SK-N-SH treated with all-trans-retinoic acid at 6 μM for 48 hours (cell line): ENCODE results near the gene CDH7.

Experiments
- ATAC-seq: fragments of 200-7000 bp; cut with Tn5 transposase; 3 replicates; pipeline ENCODE4 v1.9.1; 2020; ENCODE audit warnings: mild to moderate bottlenecking, moderate library complexity
- BACH2 ChIP-seq: fragments of 250-450 bp; sonication (Bioruptor Pico); IDR thresholded peaks from 2 replicates; pipeline ENCODE4 v1.9.0; 2021; ENCODE audit warnings: mild to moderate bottlenecking, borderline replicate concordance
- CSDC2 ChIP-seq: fragments of 250-450 bp; sonication (Bioruptor Pico); IDR thresholded peaks from 2 replicates; pipeline ENCODE4 v1.5.0; 2020; ENCODE audit warnings: mild to moderate bottlenecking, moderate library complexity
- GLIS3 ChIP-seq: fragments of 250-450 bp; sonication (Bioruptor Pico); IDR thresholded peaks from 2 replicates; pipeline ENCODE4 v1.5.0; 2020; ENCODE audit warnings: mild to moderate bottlenecking, moderate library complexity
- ISL1 ChIP-seq: fragments of 250-450 bp; sonication (Bioruptor Pico); IDR thresholded peaks from 2 replicates; pipeline ENCODE4 v2.1.2; 2022; ENCODE audit warnings: mild to moderate bottlenecking, moderate library complexity
- OSR1 ChIP-seq: fragments of 250-450 bp; sonication (Bioruptor Pico); IDR thresholded peaks from 2 replicates; pipeline ENCODE4 v1.8.0; 2022; ENCODE audit warnings: moderate library complexity, mild to moderate bottlenecking, inconsistent platforms
- PPARA ChIP-seq: fragments of 250-450 bp; sonication (Bioruptor Pico); IDR thresholded peaks from 2 replicates; pipeline ENCODE4 v1.5.0; 2020; ENCODE audit warnings: mild to moderate bottlenecking, borderline replicate concordance
- RARB ChIP-seq: fragments of 250-450 bp; sonication (Bioruptor Pico); IDR thresholded peaks from 2 replicates; pipeline ENCODE4 v1.8.0; 2021; ENCODE audit warnings: mild to moderate bottlenecking, moderate library complexity
- SNAI2 ChIP-seq: fragments of 250-450 bp; sonication (Bioruptor Pico); IDR thresholded peaks from 2 replicates; pipeline ENCODE4 v1.5.0; 2020; ENCODE audit warnings: mild to moderate bottlenecking, moderate library complexity
- TCF4 ChIP-seq: fragments of 250-450 bp; sonication (Bioruptor Pico); IDR thresholded peaks from 2 replicates; pipeline ENCODE4 v1.8.0; 2021; ENCODE audit warnings: mild to moderate bottlenecking, moderate library complexity, borderline replicate concordance
- TOX ChIP-seq: fragments of 250-450 bp; sonication (Bioruptor Pico); IDR thresholded peaks from 2 replicates; pipeline ENCODE4 v1.8.0; 2021; ENCODE audit warnings: mild to moderate bottlenecking, moderate library complexity, borderline replicate concordance
- ZFP3 ChIP-seq: fragments of 250-450 bp; sonication (Bioruptor Pico); IDR thresholded peaks from 2 replicates; pipeline ENCODE4 v1.5.0; 2020; ENCODE audit warnings: mild to moderate bottlenecking, moderate library complexity
- ZFP30 ChIP-seq: fragments of 450-650 bp; formaldehyde crosslinking; IDR thresholded peaks from 2 replicates; pipeline ENCODE4 v1.5.0; 2022; ENCODE audit warnings: mild to moderate bottlenecking, moderate library complexity
- ZNF565 ChIP-seq: fragments of 450-650 bp; formaldehyde crosslinking; conservative IDR thresholded peaks from 2 replicates; pipeline ENCODE4 v1.5.0; 2020; ENCODE audit warnings: low read depth, mild to moderate bottlenecking, moderate library complexity
- ZNF8 ChIP-seq: fragments of 450-650 bp; formaldehyde crosslinking; IDR thresholded peaks from 2 replicates; pipeline ENCODE4 v1.5.0; 2020; ENCODE audit warnings: mild to moderate bottlenecking, moderate library complexity
- TF ChIP-seq, protein P1 (sequence below): fragments of 250-450 bp; sonication (Bioruptor Pico); IDR thresholded peaks from 2 replicates; pipeline ENCODE4 v1.5.1; 2021; ENCODE audit warnings: mild to moderate bottlenecking, moderate library complexity
- TF ChIP-seq, protein P2 (sequence below): fragments of 250-450 bp; sonication (Bioruptor Pico); IDR thresholded peaks from 2 replicates; pipeline ENCODE4 v1.8.0; 2021; ENCODE audit warnings: low read depth, mild to moderate bottlenecking, moderate library complexity, borderline replicate concordance
- TF ChIP-seq, protein P3 (sequence below): fragments of 250-450 bp; sonication (Bioruptor Pico); IDR thresholded peaks from 2 replicates; pipeline ENCODE4 v1.5.0; 2020; ENCODE audit warnings: mild to moderate bottlenecking, moderate library complexity
- TF ChIP-seq, protein P4 (sequence below): fragments of 250-450 bp; sonication (Bioruptor Pico); IDR thresholded peaks from 2 replicates; pipeline ENCODE4 v1.5.1; 2020; ENCODE audit warnings: low read depth, mild to moderate bottlenecking, moderate library complexity

CDH7 gene

DNA sequence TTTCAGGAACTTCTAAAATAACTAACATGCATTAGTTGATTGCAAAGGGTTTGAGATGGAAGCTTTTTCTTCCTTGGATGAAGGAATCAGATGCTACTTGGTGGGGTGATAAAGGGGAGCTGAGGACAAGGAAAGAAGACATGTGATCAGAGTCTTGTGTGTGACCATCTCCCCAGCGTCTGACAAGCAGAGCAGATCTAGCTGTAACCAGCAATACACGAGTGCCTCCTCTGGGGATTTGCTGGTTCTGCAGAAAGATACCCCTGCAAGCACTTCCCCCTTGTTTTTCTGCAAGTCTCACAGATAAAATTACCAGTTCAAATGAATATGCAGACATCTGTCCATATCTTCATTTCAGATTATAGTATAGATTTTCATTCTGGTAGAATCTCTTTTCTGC lies 2.7 kb downstream of the CDH7 start:
- ATAC-seq: no peak
- TF ChIP-seq ZNF8 (no peak), TOX (CRISPR knock-in tag) (no peak), GLIS3 (no peak), CSDC2 (CRISPR knock-in tag) (no peak), ISL1 (CRISPR knock-in tag) (no peak), ZFP3 (CRISPR knock-in tag) (no peak), SNAI2 (CRISPR knock-in tag) (no peak), ZNF565 (CRISPR knock-in tag) (no peak), BACH2 (CRISPR knock-in tag) (no peak), OSR1 (CRISPR knock-in tag) (no peak), RARB (CRISPR knock-in tag) (no peak), ZFP30 (CRISPR knock-in tag) (no peak), TCF4 (CRISPR knock-in tag) (no peak)
- TF ChIP-seq, protein P1, sequence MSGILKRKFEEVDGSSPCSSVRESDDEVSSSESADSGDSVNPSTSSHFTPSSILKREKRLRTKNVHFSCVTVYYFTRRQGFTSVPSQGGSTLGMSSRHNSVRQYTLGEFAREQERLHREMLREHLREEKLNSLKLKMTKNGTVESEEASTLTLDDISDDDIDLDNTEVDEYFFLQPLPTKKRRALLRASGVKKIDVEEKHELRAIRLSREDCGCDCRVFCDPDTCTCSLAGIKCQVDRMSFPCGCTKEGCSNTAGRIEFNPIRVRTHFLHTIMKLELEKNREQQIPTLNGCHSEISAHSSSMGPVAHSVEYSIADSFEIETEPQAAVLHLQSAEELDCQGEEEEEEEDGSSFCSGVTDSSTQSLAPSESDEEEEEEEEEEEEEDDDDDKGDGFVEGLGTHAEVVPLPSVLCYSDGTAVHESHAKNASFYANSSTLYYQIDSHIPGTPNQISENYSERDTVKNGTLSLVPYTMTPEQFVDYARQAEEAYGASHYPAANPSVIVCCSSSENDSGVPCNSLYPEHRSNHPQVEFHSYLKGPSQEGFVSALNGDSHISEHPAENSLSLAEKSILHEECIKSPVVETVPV (CRISPR knock-in tag): no peak
- TF ChIP-seq, protein P2, sequence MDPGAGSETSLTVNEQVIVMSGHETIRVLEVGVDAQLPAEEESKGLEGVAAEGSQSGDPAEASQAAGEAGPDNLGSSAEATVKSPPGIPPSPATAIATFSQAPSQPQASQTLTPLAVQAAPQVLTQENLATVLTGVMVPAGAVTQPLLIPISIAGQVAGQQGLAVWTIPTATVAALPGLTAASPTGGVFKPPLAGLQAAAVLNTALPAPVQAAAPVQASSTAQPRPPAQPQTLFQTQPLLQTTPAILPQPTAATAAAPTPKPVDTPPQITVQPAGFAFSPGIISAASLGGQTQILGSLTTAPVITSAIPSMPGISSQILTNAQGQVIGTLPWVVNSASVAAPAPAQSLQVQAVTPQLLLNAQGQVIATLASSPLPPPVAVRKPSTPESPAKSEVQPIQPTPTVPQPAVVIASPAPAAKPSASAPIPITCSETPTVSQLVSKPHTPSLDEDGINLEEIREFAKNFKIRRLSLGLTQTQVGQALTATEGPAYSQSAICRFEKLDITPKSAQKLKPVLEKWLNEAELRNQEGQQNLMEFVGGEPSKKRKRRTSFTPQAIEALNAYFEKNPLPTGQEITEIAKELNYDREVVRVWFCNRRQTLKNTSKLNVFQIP: no peak
- TF ChIP-seq, protein P3, sequence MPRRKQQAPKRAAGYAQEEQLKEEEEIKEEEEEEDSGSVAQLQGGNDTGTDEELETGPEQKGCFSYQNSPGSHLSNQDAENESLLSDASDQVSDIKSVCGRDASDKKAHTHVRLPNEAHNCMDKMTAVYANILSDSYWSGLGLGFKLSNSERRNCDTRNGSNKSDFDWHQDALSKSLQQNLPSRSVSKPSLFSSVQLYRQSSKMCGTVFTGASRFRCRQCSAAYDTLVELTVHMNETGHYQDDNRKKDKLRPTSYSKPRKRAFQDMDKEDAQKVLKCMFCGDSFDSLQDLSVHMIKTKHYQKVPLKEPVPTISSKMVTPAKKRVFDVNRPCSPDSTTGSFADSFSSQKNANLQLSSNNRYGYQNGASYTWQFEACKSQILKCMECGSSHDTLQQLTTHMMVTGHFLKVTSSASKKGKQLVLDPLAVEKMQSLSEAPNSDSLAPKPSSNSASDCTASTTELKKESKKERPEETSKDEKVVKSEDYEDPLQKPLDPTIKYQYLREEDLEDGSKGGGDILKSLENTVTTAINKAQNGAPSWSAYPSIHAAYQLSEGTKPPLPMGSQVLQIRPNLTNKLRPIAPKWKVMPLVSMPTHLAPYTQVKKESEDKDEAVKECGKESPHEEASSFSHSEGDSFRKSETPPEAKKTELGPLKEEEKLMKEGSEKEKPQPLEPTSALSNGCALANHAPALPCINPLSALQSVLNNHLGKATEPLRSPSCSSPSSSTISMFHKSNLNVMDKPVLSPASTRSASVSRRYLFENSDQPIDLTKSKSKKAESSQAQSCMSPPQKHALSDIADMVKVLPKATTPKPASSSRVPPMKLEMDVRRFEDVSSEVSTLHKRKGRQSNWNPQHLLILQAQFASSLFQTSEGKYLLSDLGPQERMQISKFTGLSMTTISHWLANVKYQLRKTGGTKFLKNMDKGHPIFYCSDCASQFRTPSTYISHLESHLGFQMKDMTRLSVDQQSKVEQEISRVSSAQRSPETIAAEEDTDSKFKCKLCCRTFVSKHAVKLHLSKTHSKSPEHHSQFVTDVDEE (CRISPR knock-in tag): no peak

DNA sequence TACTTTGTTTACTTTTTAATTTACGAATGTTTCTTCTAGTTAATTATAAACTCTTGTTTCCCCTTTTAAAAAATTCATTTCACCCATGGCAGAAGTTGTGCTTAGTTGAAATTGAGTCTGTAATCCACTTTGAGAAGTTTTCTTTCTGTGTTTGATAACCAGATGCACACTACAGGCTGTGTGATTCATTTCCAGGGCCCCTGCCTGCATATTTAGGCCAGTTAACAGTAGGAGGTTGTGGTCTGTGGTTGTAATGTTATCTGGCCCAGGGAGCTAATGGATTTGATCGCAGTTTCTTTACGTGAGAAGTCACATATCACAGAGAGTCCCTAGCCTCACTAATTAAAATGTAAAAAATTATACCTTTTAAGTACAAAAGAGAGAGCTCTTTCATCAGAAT lies 3.3 kb downstream of the CDH7 start:
- no peak for ATAC-seq
- TF ChIP-seq ZFP30 (CRISPR knock-in tag) (no peak), BACH2 (CRISPR knock-in tag) (no peak), PPARA (no peak), ZNF565 (CRISPR knock-in tag) (no peak), RARB (CRISPR knock-in tag) (no peak)
- TF ChIP-seq, protein P1 (CRISPR knock-in tag): no peak
- TF ChIP-seq, protein P3 (CRISPR knock-in tag): no peak
- TF ChIP-seq, protein P2: no peak
- TF ChIP-seq, protein P4, sequence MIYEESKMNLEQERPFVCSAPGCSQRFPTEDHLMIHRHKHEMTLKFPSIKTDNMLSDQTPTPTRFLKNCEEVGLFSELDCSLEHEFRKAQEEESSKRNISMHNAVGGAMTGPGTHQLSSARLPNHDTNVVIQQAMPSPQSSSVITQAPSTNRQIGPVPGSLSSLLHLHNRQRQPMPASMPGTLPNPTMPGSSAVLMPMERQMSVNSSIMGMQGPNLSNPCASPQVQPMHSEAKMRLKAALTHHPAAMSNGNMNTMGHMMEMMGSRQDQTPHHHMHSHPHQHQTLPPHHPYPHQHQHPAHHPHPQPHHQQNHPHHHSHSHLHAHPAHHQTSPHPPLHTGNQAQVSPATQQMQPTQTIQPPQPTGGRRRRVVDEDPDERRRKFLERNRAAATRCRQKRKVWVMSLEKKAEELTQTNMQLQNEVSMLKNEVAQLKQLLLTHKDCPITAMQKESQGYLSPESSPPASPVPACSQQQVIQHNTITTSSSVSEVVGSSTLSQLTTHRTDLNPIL: no peak
